ENCODE measurements around the gene SLC25A47. TPM values are rescaled to one million over a fixed set of nuclear protein-coding genes. Genes with fewer than 3 reads are reported as not detected.

The SLC25A47 gene
- total RNA-seq, 4 donors from 2014 or later, result not detected

GRCh38 chr14:100345711-100346110 lies 22.6 kb downstream of the SLC25A47 start:
- Histone ChIP-seq H3K9me3 (no peaks in the 10 kb centered on the region), H3K4me3 (replicated peaks in 1 of 3) (no peak overlapping the region), H3K4me1 (peaks cover 0 to 12% of the 10 kb centered on the region in 2 donors), H3K36me3 (peaks cover 25 to 28% of the 10 kb centered on the region in 2 donors), H3K27me3 (no peaks in the 10 kb centered on the region), H3K27ac (no peak overlapping the region)
- intact Hi-C loops (cut with DNase I), result no loop called here
- no peak for DNase-seq
- WGBS, 2 donors, result 87 to 91% methylated on average over 17 of the region's 17 CpGs
- no peak for TF ChIP-seq POLR2A (IDR thresholded peaks at IDR 0.05)
- TF ChIP-seq, protein P1, sequence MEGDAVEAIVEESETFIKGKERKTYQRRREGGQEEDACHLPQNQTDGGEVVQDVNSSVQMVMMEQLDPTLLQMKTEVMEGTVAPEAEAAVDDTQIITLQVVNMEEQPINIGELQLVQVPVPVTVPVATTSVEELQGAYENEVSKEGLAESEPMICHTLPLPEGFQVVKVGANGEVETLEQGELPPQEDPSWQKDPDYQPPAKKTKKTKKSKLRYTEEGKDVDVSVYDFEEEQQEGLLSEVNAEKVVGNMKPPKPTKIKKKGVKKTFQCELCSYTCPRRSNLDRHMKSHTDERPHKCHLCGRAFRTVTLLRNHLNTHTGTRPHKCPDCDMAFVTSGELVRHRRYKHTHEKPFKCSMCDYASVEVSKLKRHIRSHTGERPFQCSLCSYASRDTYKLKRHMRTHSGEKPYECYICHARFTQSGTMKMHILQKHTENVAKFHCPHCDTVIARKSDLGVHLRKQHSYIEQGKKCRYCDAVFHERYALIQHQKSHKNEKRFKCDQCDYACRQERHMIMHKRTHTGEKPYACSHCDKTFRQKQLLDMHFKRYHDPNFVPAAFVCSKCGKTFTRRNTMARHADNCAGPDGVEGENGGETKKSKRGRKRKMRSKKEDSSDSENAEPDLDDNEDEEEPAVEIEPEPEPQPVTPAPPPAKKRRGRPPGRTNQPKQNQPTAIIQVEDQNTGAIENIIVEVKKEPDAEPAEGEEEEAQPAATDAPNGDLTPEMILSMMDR (IDR thresholded peaks at IDR 0.05), result no peak

DNA sequence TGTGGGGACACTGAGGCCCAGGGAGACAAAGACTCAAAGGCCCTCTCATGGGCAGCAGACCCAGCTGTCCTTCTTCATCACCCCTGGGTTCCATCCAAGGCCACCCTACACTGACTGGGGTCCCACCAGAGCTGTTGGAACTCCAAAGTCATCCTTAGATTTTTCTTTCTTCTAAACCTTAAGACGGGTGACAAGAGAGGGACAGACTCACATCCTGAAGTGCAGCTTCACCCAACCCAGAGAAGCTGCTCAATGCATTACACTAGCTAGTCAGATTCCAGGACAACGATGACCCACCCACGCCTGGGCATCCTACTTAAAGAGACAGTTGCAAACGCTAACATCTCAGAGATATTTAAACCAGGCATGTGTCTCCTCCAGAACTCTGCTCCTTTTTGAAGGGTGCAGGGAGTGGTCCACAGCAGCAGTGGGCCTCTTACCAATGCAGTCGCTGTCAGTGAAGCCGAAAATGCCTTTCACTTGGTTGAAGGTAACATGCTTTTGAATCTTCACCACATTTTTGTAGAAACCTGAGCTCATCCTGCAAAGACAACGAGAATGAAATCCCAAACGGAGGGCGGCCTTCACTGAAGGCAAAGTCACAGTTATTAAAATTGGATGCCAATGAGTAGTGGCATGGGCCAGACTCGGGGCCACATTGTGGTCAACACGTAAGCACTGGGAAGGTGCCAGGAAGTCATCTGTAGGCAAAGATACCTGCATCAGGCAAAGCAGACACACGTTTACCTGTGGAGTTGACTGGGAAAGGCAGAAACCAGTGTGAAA lies 23.4 kb downstream of the SLC25A47 start:
- Histone ChIP-seq H3K27me3 (no peaks in the 10 kb centered on the region), H3K27ac (no peak overlapping the region), H3K36me3 (peaks cover 33% of the 10 kb centered on the region in 2 donors), H3K9me3 (no peaks in the 10 kb centered on the region), H3K4me3 (replicated peaks in 1 of 3) (no peak overlapping the region), H3K4me1 (peaks cover 0 to 8% of the 10 kb centered on the region in 2 donors)
- no peak for DNase-seq
- 92 to 95% methylated on average over 12 of the region's 12 CpGs for WGBS, 2 donors
- TF ChIP-seq POLR2A (IDR thresholded peaks at IDR 0.05), result no peak
- TF ChIP-seq, protein P1 (IDR thresholded peaks at IDR 0.05), result no peak
- intact Hi-C loops (cut with DNase I), result no loop called here

DNA sequence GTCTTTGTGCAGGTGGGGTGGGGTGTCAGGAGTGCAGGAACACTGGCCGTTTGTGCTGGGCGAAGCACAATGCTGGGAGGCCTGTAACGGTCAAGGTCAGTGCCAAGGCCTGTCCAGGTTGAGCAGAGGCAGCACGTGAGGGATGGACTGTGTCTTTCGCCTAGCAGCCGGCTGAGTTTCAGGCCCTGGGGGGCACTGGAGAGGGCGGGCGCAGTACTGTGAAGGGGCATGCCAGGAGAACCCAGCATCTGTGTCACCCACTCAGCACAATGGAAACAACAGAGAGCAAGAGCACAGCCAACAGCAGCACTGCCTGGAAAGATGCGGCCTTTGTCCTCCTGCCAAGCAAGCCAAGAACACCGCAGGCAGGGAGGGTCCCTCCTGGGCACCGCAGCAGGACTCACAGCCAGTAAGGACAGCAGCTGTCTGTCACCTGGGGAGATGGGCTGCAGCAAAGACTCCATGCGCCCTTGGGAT lies 25.2 kb downstream of the SLC25A47 start:
- no peaks in the 10 kb centered on the region for H3K27me3 ChIP-seq
- no peak for TF ChIP-seq POLR2A (IDR thresholded peaks at IDR 0.05)
- TF ChIP-seq, protein P1 (IDR thresholded peaks at IDR 0.05), result no peak
- WGBS, 2 donors, result 94 to 99% methylated on average over 11 to 12 of the region's 12 CpGs

GRCh38 chr14:100348784-100349685 lies 25.9 kb downstream of the SLC25A47 start:
- peaks cover 48 to 49% of the 10 kb centered on the region in 2 donors for H3K36me3 ChIP-seq
- H3K27me3 ChIP-seq, result no peaks in the 10 kb centered on the region
- H3K9me3 ChIP-seq, result no peaks in the 10 kb centered on the region
- intact Hi-C loops (cut with DNase I), result no loop called here
- no peaks in the 10 kb centered on the region for H3K4me1 ChIP-seq
- DNase-seq, result no peak
- H3K4me3 ChIP-seq (replicated peaks in 1 of 3), result no peak overlapping the region
- TF ChIP-seq POLR2A (IDR thresholded peaks at IDR 0.05), result no peak
- TF ChIP-seq, protein P1 (IDR thresholded peaks at IDR 0.05), result no peak
- H3K27ac ChIP-seq, result no peak overlapping the region
- 84 to 90% methylated on average over 5 to 14 of the region's 14 CpGs for WGBS, 2 donors

More for the DNA sequence above, 25.2 kb downstream of the SLC25A47 start:
- Histone ChIP-seq H3K27ac (no peak overlapping the region), H3K4me1 (no peaks in the 10 kb centered on the region), H3K9me3 (no peaks in the 10 kb centered on the region), H3K36me3 (peaks cover 42 to 43% of the 10 kb centered on the region in 2 donors), H3K4me3 (replicated peaks in 1 of 3) (no peak overlapping the region)
- intact Hi-C loops (cut with DNase I), result no loop called here
- no peak for DNase-seq
